SK-N-SH treated with all-trans-retinoic acid at 6 μM for 48 hours (cell line): ENCODE measurements around the gene KRT83.

Source experiments
- ATAC-seq: fragments of 200-7000 bp; cut with Tn5 transposase; 3 replicates; pipeline ENCODE4 v1.9.1; 2020; ENCODE audit warnings: mild to moderate bottlenecking, moderate library complexity
- ARNTL ChIP-seq: fragments of 450-650 bp; formaldehyde crosslinking; IDR thresholded peaks from 2 replicates; pipeline ENCODE4 v1.5.0; 2020; ENCODE audit warnings: low read depth, mild to moderate bottlenecking, moderate library complexity, borderline replicate concordance
- BACH2 ChIP-seq: fragments of 250-450 bp; sonication (Bioruptor Pico); IDR thresholded peaks from 2 replicates; pipeline ENCODE4 v1.9.0; 2021; ENCODE audit warnings: mild to moderate bottlenecking, borderline replicate concordance
- CREB5 ChIP-seq: fragments of 250-450 bp; sonication (Bioruptor Pico); IDR thresholded peaks from 2 replicates; pipeline ENCODE4 v1.5.1; 2020; ENCODE audit warnings: low read depth, mild to moderate bottlenecking, moderate library complexity
- CSDC2 ChIP-seq: fragments of 250-450 bp; sonication (Bioruptor Pico); IDR thresholded peaks from 2 replicates; pipeline ENCODE4 v1.5.0; 2020; ENCODE audit warnings: mild to moderate bottlenecking, moderate library complexity
- ESRRG ChIP-seq: fragments of 250-450 bp; sonication (Bioruptor Pico); IDR thresholded peaks from 2 replicates; pipeline ENCODE4 v1.6.1; 2021; ENCODE audit warnings: mild to moderate bottlenecking
- GLIS3 ChIP-seq: fragments of 250-450 bp; sonication (Bioruptor Pico); IDR thresholded peaks from 2 replicates; pipeline ENCODE4 v1.5.0; 2020; ENCODE audit warnings: mild to moderate bottlenecking, moderate library complexity
- OSR1 ChIP-seq: fragments of 250-450 bp; sonication (Bioruptor Pico); IDR thresholded peaks from 2 replicates; pipeline ENCODE4 v1.8.0; 2022; ENCODE audit warnings: moderate library complexity, mild to moderate bottlenecking, inconsistent platforms
- PPARA ChIP-seq: fragments of 250-450 bp; sonication (Bioruptor Pico); IDR thresholded peaks from 2 replicates; pipeline ENCODE4 v1.5.0; 2020; ENCODE audit warnings: mild to moderate bottlenecking, borderline replicate concordance
- RARB ChIP-seq: fragments of 250-450 bp; sonication (Bioruptor Pico); IDR thresholded peaks from 2 replicates; pipeline ENCODE4 v1.8.0; 2021; ENCODE audit warnings: mild to moderate bottlenecking, moderate library complexity
- SNAI2 ChIP-seq: fragments of 250-450 bp; sonication (Bioruptor Pico); IDR thresholded peaks from 2 replicates; pipeline ENCODE4 v1.5.0; 2020; ENCODE audit warnings: mild to moderate bottlenecking, moderate library complexity
- TCF4 ChIP-seq: fragments of 250-450 bp; sonication (Bioruptor Pico); IDR thresholded peaks from 2 replicates; pipeline ENCODE4 v1.8.0; 2021; ENCODE audit warnings: mild to moderate bottlenecking, moderate library complexity, borderline replicate concordance
- TOX ChIP-seq: fragments of 250-450 bp; sonication (Bioruptor Pico); IDR thresholded peaks from 2 replicates; pipeline ENCODE4 v1.8.0; 2021; ENCODE audit warnings: mild to moderate bottlenecking, moderate library complexity, borderline replicate concordance
- ZC3H10 ChIP-seq: fragments of 250-450 bp; sonication (Bioruptor Pico); IDR thresholded peaks from 2 replicates; pipeline ENCODE4 v1.5.1; 2021; ENCODE audit warnings: mild to moderate bottlenecking, moderate library complexity
- ZFP30 ChIP-seq: fragments of 450-650 bp; formaldehyde crosslinking; IDR thresholded peaks from 2 replicates; pipeline ENCODE4 v1.5.0; 2022; ENCODE audit warnings: mild to moderate bottlenecking, moderate library complexity
- ZNF565 ChIP-seq: fragments of 450-650 bp; formaldehyde crosslinking; conservative IDR thresholded peaks from 2 replicates; pipeline ENCODE4 v1.5.0; 2020; ENCODE audit warnings: low read depth, mild to moderate bottlenecking, moderate library complexity
- ZNF70 ChIP-seq: fragments of 450-650 bp; formaldehyde crosslinking; IDR thresholded peaks from 2 replicates; pipeline ENCODE4 v1.5.0; 2020; ENCODE audit warnings: mild to moderate bottlenecking, moderate library complexity
- ZNF8 ChIP-seq: fragments of 450-650 bp; formaldehyde crosslinking; IDR thresholded peaks from 2 replicates; pipeline ENCODE4 v1.5.0; 2020; ENCODE audit warnings: mild to moderate bottlenecking, moderate library complexity
- TF ChIP-seq, protein P1 (sequence below): fragments of 250-450 bp; sonication (Bioruptor Pico); IDR thresholded peaks from 2 replicates; pipeline ENCODE4 v1.5.0; 2020; ENCODE audit warnings: mild to moderate bottlenecking, moderate library complexity
- TF ChIP-seq, protein P2 (sequence below): fragments of 250-450 bp; sonication (Bioruptor Pico); IDR thresholded peaks from 2 replicates; pipeline ENCODE4 v1.8.0; 2020; ENCODE audit warnings: mild to moderate bottlenecking, moderate library complexity, borderline replicate concordance
- TF ChIP-seq, protein P3 (sequence below): fragments of 250-450 bp; sonication (Bioruptor Pico); IDR thresholded peaks from 2 replicates; pipeline ENCODE4 v1.8.0; 2021; ENCODE audit warnings: low read depth, mild to moderate bottlenecking, moderate library complexity, borderline replicate concordance

Gene KRT83

GRCh38 chr12:52323001-52323400 lies 1.8 kb upstream of the KRT83 start:
- no peak for ATAC-seq
- TF ChIP-seq ZC3H10 (no peak), ZNF565 (CRISPR knock-in tag) (no peak), CSDC2 (CRISPR knock-in tag) (no peak), TOX (no peak), ESRRG (CRISPR knock-in tag) (no peak), OSR1 (no peak), GLIS3 (CRISPR knock-in tag) (no peak), ARNTL (no peak), CREB5 (CRISPR knock-in tag) (no peak), ZFP30 (no peak), RARB (CRISPR knock-in tag) (no peak), ZNF8 (CRISPR knock-in tag) (no peak), PPARA (no peak)
- TF ChIP-seq, protein P1, sequence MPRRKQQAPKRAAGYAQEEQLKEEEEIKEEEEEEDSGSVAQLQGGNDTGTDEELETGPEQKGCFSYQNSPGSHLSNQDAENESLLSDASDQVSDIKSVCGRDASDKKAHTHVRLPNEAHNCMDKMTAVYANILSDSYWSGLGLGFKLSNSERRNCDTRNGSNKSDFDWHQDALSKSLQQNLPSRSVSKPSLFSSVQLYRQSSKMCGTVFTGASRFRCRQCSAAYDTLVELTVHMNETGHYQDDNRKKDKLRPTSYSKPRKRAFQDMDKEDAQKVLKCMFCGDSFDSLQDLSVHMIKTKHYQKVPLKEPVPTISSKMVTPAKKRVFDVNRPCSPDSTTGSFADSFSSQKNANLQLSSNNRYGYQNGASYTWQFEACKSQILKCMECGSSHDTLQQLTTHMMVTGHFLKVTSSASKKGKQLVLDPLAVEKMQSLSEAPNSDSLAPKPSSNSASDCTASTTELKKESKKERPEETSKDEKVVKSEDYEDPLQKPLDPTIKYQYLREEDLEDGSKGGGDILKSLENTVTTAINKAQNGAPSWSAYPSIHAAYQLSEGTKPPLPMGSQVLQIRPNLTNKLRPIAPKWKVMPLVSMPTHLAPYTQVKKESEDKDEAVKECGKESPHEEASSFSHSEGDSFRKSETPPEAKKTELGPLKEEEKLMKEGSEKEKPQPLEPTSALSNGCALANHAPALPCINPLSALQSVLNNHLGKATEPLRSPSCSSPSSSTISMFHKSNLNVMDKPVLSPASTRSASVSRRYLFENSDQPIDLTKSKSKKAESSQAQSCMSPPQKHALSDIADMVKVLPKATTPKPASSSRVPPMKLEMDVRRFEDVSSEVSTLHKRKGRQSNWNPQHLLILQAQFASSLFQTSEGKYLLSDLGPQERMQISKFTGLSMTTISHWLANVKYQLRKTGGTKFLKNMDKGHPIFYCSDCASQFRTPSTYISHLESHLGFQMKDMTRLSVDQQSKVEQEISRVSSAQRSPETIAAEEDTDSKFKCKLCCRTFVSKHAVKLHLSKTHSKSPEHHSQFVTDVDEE (CRISPR knock-in tag) = no peak
- TF ChIP-seq, protein P2, sequence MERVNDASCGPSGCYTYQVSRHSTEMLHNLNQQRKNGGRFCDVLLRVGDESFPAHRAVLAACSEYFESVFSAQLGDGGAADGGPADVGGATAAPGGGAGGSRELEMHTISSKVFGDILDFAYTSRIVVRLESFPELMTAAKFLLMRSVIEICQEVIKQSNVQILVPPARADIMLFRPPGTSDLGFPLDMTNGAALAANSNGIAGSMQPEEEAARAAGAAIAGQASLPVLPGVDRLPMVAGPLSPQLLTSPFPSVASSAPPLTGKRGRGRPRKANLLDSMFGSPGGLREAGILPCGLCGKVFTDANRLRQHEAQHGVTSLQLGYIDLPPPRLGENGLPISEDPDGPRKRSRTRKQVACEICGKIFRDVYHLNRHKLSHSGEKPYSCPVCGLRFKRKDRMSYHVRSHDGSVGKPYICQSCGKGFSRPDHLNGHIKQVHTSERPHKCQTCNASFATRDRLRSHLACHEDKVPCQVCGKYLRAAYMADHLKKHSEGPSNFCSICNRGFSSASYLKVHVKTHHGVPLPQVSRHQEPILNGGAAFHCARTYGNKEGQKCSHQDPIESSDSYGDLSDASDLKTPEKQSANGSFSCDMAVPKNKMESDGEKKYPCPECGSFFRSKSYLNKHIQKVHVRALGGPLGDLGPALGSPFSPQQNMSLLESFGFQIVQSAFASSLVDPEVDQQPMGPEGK (CRISPR knock-in tag) = no peak
- TF ChIP-seq, all 23 proteins: peak for 0

DNA sequence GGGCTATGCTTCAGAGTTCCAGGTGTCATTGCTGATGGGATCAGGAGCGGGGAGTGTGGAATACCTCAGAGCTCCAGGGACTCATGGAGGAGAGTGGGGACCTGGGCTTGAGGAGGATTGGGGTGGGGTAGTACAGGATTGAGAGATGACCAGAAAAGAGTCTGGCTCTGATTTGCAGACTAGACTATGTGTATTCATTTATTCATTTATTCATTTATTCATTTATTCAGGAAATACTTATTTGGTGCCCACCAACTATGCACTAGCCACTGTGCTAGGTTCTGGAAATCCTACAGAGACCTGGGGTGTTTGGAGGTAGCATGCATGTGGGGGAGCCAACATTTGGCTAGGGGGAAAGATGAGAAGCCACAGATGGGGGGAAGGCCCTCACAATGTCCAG lies 871 bp upstream of the KRT83 start:
- no peak for TF ChIP-seq TOX
- ATAC-seq = no peak

DNA sequence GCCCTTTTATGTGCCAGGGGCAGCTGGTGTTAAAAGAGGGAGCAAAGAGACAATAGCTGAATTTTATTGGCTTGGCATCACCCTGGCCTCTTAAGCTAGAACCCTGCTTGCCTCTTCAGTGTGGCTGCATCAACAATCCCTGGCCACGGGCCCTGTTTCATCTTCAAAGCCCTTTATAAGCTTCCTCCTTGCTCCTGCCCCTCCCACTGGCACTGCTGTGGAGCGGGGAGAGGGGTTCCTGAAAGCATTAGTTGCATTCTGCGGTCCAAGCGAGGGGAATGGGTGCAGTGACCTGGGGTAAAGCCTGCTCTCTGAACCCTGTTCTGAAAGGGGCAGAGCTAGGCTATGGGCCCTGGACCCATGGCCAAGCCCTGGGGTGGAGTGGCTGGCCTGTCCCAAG lies 220 bp upstream of the KRT83 start:
- ATAC-seq = no peak
- TF ChIP-seq ESRRG (CRISPR knock-in tag) = no peak
- TF ChIP-seq, protein P1 (CRISPR knock-in tag) = no peak
- no peak for TF ChIP-seq TOX
- no peak for TF ChIP-seq SNAI2 (CRISPR knock-in tag)
- TF ChIP-seq PPARA = no peak
- TF ChIP-seq, protein P3, sequence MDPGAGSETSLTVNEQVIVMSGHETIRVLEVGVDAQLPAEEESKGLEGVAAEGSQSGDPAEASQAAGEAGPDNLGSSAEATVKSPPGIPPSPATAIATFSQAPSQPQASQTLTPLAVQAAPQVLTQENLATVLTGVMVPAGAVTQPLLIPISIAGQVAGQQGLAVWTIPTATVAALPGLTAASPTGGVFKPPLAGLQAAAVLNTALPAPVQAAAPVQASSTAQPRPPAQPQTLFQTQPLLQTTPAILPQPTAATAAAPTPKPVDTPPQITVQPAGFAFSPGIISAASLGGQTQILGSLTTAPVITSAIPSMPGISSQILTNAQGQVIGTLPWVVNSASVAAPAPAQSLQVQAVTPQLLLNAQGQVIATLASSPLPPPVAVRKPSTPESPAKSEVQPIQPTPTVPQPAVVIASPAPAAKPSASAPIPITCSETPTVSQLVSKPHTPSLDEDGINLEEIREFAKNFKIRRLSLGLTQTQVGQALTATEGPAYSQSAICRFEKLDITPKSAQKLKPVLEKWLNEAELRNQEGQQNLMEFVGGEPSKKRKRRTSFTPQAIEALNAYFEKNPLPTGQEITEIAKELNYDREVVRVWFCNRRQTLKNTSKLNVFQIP (CRISPR knock-in tag) = no peak
- no peak for TF ChIP-seq BACH2 (CRISPR knock-in tag)
- no peak for TF ChIP-seq GLIS3 (CRISPR knock-in tag)
- no peak for TF ChIP-seq ZNF70 (CRISPR knock-in tag)
- no peak for TF ChIP-seq OSR1

GRCh38 chr12:52319097-52319496 lies 2.1 kb downstream of the KRT83 start:
- TF ChIP-seq ZNF8 (CRISPR knock-in tag) (no peak), TCF4 (CRISPR knock-in tag) (no peak), ZNF565 (CRISPR knock-in tag) (no peak), RARB (CRISPR knock-in tag) (no peak), ZFP30 (no peak)
- TF ChIP-seq, protein P1 (CRISPR knock-in tag) = no peak
- TF ChIP-seq, protein P3 (CRISPR knock-in tag) = no peak
- TF ChIP-seq, all 23 proteins: peak for 0
- ATAC-seq = no peak
